K562 (cell line): Measurements from ENCODE around the gene SSBP2. TPM values are rescaled to one million over a fixed set of nuclear protein-coding genes. Genes with fewer than 3 reads are reported as not detected.
A peak's percentile ranks its signal among the peaks of the same experiment; 100 is the strongest.

Experiments used
- CHD2 ChIP-seq: IDR thresholded peaks from 2 replicates; pipeline ENCODE4 v1.6.1; 2011; ENCODE audit warnings: low read depth, low read length
- CTBP1 ChIP-seq: fragments of 450-650 bp; IDR thresholded peaks from 2 replicates; pipeline ENCODE4 v1.6.1; 2016; ENCODE audit warnings: borderline replicate concordance
- DMBX1 ChIP-seq: fragments of 250-450 bp; sonication (Bioruptor Pico); IDR thresholded peaks from 2 replicates; pipeline ENCODE4 v1.8.0; 2022; ENCODE audit warnings: inconsistent platforms, mild to moderate bottlenecking, moderate library complexity, borderline replicate concordance
- EP300 ChIP-seq: IDR thresholded peaks from 2 replicates; pipeline ENCODE4 v1.6.1; 2012; ENCODE audit warnings: low read length, improper control_type of control experiment
- ESRRB ChIP-seq: fragments of 250-450 bp; sonication (Bioruptor Pico); IDR thresholded peaks from 2 replicates; pipeline ENCODE4 v1.5.0; 2020; ENCODE audit warnings: mild to moderate bottlenecking, moderate library complexity, borderline replicate concordance
- HDAC1 ChIP-seq, 2 experiments: fragments of 450-650 bp; IDR thresholded peaks; 2 replicates each; pipeline ENCODE4 v1.6.1; 2016 to 2017; ENCODE audit warnings: inconsistent platforms in 1 of 2, mild to moderate bottlenecking in 1 of 2, moderate library complexity in 1 of 2
- HLTF ChIP-seq: fragments of 450-650 bp; IDR thresholded peaks from 2 replicates; pipeline ENCODE4 v1.6.1; 2016
- NFE2 ChIP-seq: IDR thresholded peaks from 2 replicates; pipeline ENCODE4 v1.6.1; 2014; ENCODE audit warnings: antibody characterized with exemption, low read depth
- NRF1 ChIP-seq, 2 experiments: fragments of 450-650 bp; IDR thresholded peaks in 1 of 2; conservative IDR thresholded peaks in 1 of 2; 2 replicates each; pipeline ENCODE4 v1.6.1; 2014; ENCODE audit warnings: mild to moderate bottlenecking in 2 of 2
- RBBP5 ChIP-seq: fragments of 200-600 bp; sonication (generic); IDR thresholded peaks from 2 replicates; pipeline ENCODE4 v1.6.1; 2012; ENCODE audit warnings: borderline replicate concordance, mild to moderate bottlenecking, low read length, control low read depth, inconsistent platforms; ENCODE audit not compliant: insufficient read depth, poor library complexity, severe bottlenecking
- RHOXF2B ChIP-seq: fragments of 250-450 bp; sonication (Bioruptor Pico); conservative IDR thresholded peaks from 2 replicates; pipeline ENCODE4 v1.5.1; 2021
- XRCC5 ChIP-seq: fragments of 200-400 bp; formaldehyde crosslinking; IDR thresholded peaks from 2 replicates; pipeline ENCODE4 v1.6.1; 2017; ENCODE audit warnings: low read depth, mild to moderate bottlenecking, low read length
- ZC3H11A ChIP-seq: IDR thresholded peaks from 2 replicates; pipeline ENCODE4 v1.6.1; 2012; ENCODE audit warnings: low read depth, low read length, improper control_type of control experiment
- ZNF263 ChIP-seq: sonication (generic); formaldehyde crosslinking; IDR thresholded peaks from 2 replicates; pipeline ENCODE4 v1.8.0; 2022; ENCODE audit warnings: mild to moderate bottlenecking, missing genetic modification reagents, borderline replicate concordance
- ZNF717 ChIP-seq: fragments of 250-450 bp; sonication (Bioruptor Pico); IDR thresholded peaks from 2 replicates; pipeline ENCODE4 v1.5.0; 2021
- polyA plus RNA-seq, 8 experiments: library from polyadenylated mRNA; depleted of rRNA in 4 of 8; stranded (reverse) in 5 of 8; unstranded in 3 of 8; fragments of >200 nt; fragmentation: Nextera tagmentation in 2 of 8; fragmentation: Illumina TruSeq in 1 of 8; extraction: Ambion mirVana in 2 of 8; extraction: Trizol in 1 of 8; gene quantifications; 2 replicates each; pipeline versions ENCODE4 v1.2.1 to v1.2.3, GENCODE V29; 2011 to 2014; ENCODE audit warnings: inconsistent platforms in 1 of 8, missing spikeins in 1 of 8
- total RNA-seq, 7 experiments: library from RNA; depleted of rRNA in 6 of 7; stranded (reverse); fragments of >200 nt in 6 of 7; fragmentation: Illumina TruSeq in 2 of 7; extraction: Trizol in 2 of 7; gene quantifications; 2 replicates each; pipeline versions ENCODE4 v1.2.1 to v1.2.3, GENCODE V29; 2011 to 2021; ENCODE audit warnings: low replicate concordance in 1 of 7
- TF ChIP-seq, protein P1 (sequence below): IDR thresholded peaks from 3 replicates; pipeline ENCODE4 v1.6.1; 2011; ENCODE audit warnings: borderline replicate concordance, mild to moderate bottlenecking; ENCODE audit not compliant: insufficient read length, insufficient read depth
- TF ChIP-seq, protein P2 (sequence below), 3 experiments: IDR thresholded peaks in 2 of 3; conservative IDR thresholded peaks in 1 of 3; 2 replicates each; pipeline ENCODE4 v1.5.1; 2011 to 2012; ENCODE audit warnings: low read length in 3 of 3, mild to moderate bottlenecking in 3 of 3, control low read depth in 2 of 3, improper control_type of control experiment in 1 of 3, inconsistent platforms in 1 of 3, low read depth in 1 of 3, mixed read lengths in 1 of 3, moderate library complexity in 1 of 3; ENCODE audit not compliant: insufficient read depth in 2 of 3
- TF ChIP-seq, protein P3 (sequence below): sonication (generic); formaldehyde crosslinking; IDR thresholded peaks from 2 replicates; pipeline ENCODE4 v1.8.1; 2023; ENCODE audit warnings: mild to moderate bottlenecking, missing genetic modification reagents, moderate library complexity
- TF ChIP-seq, protein P4 (sequence below), 2 experiments: IDR thresholded peaks; 2 replicates each; pipeline ENCODE4 v1.6.1; 2011; ENCODE audit warnings: borderline replicate concordance in 1 of 2, control low read depth in 1 of 2, low read depth in 1 of 2, low read length in 1 of 2, mild to moderate bottlenecking in 1 of 2, mixed read lengths in 1 of 2, moderate library complexity in 1 of 2; ENCODE audit not compliant: insufficient read depth in 1 of 2, insufficient read length in 1 of 2, poor library complexity in 1 of 2, severe bottlenecking in 1 of 2; ENCODE audit errors: extremely low read depth in 1 of 2

Gene SSBP2
- total and polyA plus RNA-seq, 9 of the 15 experiments (the other 6 are each of a cell fraction or from before 2014, with no cell fraction given): 22.3 to 133 (median 42.1) TPM

DNA sequence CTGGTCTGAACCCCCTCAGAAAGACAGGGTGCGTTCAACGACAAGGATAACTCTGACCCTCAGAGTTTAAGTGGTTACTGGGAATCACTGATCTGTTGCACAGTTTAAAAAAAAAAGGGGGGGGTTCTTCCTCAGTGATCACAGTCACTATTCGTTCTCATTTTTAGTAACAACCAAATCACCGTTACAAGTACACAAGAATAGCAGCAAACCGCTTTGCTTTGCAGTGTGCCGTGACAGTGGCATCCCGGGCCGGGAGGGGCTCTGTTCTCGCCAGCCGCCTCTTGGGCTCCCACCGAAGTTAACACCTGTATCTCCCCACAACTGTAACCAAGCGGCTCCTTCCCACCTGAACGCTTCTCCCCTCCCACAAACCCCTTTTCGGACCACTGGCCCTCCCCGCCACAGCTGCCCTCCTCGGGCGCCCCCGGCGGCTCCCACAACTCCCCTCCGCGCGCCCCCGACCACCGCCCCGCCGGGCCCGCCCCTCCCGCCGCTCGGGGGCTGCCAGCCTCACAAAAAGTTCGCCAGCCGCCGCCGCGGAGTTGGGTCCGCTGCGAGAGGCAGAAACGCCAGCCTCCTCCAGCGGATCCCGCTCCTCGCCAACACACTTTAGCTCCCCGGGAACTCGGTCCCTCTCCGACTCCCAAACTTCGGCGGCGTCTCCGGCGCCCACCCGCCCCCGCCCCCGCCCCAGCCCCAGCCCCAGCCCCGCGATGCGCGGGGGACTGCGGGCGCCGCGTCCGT lies 1.2 kb downstream of the SSBP2 start (continued):
- no peak for TF ChIP-seq RHOXF2B (CRISPR knock-in tag)
- TF ChIP-seq ZC3H11A: no peak
- TF ChIP-seq, protein P1, sequence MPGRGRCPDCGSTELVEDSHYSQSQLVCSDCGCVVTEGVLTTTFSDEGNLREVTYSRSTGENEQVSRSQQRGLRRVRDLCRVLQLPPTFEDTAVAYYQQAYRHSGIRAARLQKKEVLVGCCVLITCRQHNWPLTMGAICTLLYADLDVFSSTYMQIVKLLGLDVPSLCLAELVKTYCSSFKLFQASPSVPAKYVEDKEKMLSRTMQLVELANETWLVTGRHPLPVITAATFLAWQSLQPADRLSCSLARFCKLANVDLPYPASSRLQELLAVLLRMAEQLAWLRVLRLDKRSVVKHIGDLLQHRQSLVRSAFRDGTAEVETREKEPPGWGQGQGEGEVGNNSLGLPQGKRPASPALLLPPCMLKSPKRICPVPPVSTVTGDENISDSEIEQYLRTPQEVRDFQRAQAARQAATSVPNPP: no peak
- no peak for TF ChIP-seq NFE2
- TF ChIP-seq ESRRB: no peak
- TF ChIP-seq EP300: no peak
- TF ChIP-seq CTBP1: 0 out of 2 replicates have a peak, but pooled peaks have one; percentile 38
- TF ChIP-seq, protein P2, sequence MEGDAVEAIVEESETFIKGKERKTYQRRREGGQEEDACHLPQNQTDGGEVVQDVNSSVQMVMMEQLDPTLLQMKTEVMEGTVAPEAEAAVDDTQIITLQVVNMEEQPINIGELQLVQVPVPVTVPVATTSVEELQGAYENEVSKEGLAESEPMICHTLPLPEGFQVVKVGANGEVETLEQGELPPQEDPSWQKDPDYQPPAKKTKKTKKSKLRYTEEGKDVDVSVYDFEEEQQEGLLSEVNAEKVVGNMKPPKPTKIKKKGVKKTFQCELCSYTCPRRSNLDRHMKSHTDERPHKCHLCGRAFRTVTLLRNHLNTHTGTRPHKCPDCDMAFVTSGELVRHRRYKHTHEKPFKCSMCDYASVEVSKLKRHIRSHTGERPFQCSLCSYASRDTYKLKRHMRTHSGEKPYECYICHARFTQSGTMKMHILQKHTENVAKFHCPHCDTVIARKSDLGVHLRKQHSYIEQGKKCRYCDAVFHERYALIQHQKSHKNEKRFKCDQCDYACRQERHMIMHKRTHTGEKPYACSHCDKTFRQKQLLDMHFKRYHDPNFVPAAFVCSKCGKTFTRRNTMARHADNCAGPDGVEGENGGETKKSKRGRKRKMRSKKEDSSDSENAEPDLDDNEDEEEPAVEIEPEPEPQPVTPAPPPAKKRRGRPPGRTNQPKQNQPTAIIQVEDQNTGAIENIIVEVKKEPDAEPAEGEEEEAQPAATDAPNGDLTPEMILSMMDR (IDR thresholded peaks at IDR 0.05 in 2 of 3, conservative IDR thresholded peaks at IDR 0.05 in 1 of 3; ENCODE audit: insufficient read depth in 2 of 3, low read depth in 1 of 3, low read length in 3 of 3): 0 out of 6 replicates have a peak, but pooled peaks of 1 of the 3 experiments have one; percentile 9
- peak; percentile 71 for TF ChIP-seq RBBP5
- TF ChIP-seq HDAC1 (IDR thresholded peaks at IDR 0.05): 0 out of 4 replicates have a peak, but pooled peaks of 1 of the 2 experiments have one; percentile 17
- no peak for TF ChIP-seq CHD2
- TF ChIP-seq HLTF: no peak
- TF ChIP-seq, protein P3, sequence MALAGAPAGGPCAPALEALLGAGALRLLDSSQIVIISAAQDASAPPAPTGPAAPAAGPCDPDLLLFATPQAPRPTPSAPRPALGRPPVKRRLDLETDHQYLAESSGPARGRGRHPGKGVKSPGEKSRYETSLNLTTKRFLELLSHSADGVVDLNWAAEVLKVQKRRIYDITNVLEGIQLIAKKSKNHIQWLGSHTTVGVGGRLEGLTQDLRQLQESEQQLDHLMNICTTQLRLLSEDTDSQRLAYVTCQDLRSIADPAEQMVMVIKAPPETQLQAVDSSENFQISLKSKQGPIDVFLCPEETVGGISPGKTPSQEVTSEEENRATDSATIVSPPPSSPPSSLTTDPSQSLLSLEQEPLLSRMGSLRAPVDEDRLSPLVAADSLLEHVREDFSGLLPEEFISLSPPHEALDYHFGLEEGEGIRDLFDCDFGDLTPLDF (CRISPR knock-in tag): no peak
- TF ChIP-seq, protein P4, sequence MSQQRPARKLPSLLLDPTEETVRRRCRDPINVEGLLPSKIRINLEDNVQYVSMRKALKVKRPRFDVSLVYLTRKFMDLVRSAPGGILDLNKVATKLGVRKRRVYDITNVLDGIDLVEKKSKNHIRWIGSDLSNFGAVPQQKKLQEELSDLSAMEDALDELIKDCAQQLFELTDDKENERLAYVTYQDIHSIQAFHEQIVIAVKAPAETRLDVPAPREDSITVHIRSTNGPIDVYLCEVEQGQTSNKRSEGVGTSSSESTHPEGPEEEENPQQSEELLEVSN (IDR thresholded peaks at IDR 0.05; ENCODE audit: borderline replicate concordance in 1 of 2, extremely low read depth in 1 of 2, insufficient read depth in 1 of 2, insufficient read length in 1 of 2, low read depth in 1 of 2, low read length in 1 of 2, poor library complexity in 1 of 2, severe bottlenecking in 1 of 2): no peak
- peak in 1 of 2 experiments; percentile 9; a peak in 1 of 4 replicates for TF ChIP-seq NRF1 (conservative IDR thresholded peaks at IDR 0.05 in 1 of 2, IDR thresholded peaks at IDR 0.05 in 1 of 2)
- no peak for TF ChIP-seq ZNF263 (CRISPR knock-in tag)
- no peak for TF ChIP-seq DMBX1 (CRISPR knock-in tag)
- no peak for TF ChIP-seq XRCC5
- no peak for TF ChIP-seq ZNF717 (CRISPR knock-in tag)
